ENCODE measurements around the gene KRT36.

KRT36 gene

DNA sequence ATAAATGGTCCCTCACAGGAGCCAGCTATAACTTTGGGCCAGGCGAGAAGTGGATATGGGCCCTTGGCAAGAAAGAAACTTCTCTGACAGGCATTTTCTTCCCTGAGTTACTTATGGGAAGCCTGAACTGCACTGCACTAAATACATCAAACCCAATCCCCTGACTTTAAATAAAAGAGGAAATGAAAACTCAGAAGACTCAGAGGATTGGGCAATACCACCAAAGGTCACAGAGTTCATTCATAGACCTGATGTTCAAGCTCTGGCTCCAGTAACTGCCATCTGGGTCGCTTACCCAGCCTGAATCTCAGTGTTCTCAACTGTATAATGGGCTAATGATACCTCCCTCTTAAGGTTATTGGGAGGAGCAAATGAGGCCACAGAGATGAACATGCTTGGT is 9.6 kb downstream of the KRT36 start:
- no peak for DNase-seq (ENCODE audit: low read depth in 2 of 3, low spot score in 2 of 3)

DNA sequence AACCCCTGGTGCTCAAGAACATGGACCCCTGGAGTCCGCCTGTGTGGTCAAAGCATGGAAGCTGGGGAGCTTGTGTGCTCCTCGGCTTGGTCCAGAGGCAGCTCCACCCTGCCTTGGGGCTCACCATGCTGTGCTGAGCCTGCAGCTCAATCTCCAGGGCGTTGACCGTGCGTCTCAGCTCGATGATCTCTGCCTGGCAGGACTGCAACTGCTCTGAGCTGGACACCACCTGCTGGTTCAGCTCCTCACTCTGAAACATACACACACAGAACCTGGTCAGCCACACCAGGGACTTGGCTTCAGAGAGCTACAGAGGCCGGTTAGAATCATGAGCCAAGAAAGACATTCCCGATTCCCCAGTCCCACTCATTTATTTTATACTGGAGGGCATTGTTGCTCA is 11.5 kb downstream of the KRT36 start:
- no peak for DNase-seq (ENCODE audit: low read depth in 2 of 3, low spot score in 2 of 3)

DNA sequence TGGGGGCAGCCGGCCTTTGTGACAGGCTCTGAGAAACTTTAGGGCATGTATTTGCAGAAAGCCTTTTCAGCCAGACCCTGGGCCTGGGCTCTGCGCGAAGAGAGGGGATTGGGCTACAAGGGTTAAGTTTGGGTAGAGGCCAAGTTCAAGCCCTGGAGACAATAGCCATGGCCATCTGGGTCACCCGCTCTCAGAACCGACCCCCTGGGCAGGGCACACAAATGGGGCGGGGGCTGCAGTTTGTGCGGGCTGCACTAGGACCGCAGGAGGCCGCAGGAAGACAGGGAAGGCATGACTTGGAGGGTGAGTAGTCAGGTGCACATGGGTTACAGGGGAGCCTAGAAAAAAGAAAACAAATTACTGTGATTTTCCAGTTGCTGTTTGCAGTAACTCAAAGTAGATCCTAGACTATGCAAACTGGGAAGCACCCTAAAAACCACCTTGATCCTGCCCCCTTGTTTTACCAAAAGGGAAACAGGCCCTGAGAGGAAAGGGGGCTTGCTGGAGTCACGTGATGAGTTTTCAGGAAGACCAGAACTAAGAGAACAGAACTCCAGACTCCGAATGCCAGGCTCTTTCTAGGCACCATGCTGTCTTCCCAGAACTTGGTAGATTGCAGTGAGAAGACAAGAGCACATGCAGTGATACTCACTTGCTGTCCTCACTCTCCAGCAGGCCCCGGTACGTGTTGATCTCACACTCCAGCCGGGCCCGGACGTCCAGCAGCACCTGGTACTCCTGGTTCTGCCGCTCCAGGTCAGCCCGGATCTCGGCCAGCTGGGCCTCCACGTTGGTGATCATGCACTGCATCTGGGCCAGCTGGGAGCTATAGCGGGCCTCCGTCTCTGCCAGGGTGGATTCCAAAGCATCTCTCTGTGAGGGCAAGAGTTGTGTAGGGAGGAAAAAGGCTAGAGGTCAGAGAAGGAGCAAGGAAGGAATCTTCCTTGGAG is 12.6 kb downstream of the KRT36 start:
- DNase-seq (ENCODE audit: low read depth in 2 of 3, low spot score in 2 of 3) = no peak

DNA sequence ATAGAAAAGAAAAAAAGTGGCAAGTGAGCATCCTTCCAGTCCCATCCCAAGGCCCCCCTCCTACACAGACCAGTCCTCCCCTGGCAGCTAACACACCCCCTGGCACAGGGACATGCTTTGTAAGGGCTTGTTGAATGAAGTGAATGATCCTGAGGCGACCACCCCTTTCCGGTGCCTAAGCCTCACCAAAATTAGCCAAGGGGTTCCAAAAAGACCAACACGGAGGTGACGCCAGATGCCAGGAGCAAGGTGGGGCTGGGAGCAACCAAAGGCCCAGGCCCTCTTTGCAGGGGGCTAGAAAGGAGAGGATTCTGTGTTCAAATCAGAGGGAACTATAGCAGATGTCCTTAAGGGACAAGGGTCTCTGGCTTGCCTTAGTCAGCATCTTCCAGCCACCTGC is 14.3 kb downstream of the KRT36 start:
- no peak for DNase-seq (ENCODE audit: low read depth in 2 of 3, low spot score in 2 of 3)

DNA sequence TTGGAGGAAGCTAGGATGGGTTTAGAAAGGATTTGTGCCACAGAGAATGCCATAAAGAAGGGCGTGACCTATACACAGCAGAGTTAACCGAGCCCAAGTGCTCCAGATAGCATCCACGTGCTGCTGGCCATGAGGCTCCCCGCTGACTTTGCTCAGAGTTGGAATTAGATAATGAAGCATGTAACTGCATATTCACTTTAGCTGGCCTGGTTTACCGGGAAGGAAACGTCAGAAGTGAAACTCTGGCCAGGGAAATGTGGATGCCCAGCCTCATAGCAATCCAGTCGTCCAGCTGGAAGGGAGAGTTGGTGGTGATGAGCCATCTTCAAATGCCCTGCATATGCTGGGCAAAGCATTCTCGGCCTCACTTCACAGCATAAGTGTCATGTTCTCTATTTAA is 14.8 kb downstream of the KRT36 start:
- no peak for DNase-seq (ENCODE audit: low read depth in 2 of 3, low spot score in 2 of 3)

DNA sequence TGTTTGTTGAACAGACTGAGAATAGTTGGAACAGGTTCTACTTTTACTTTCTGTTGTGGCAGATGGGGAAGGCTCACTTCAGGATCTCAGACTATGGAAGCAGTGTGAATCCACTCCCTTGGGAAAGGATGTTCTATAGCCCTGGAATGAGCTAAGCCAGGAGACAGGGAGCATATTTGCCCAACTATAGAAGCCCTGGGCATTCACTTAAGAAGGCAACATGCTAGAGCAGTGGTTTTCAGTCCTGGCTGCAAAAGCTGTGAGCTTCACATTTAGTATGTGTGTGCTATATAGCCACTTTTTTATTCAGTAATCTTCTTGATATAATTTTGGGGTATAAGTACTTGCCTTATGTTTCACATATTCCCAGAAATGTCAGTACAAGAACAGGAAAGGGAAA is 21.4 kb downstream of the KRT36 start:
- no peak for DNase-seq (ENCODE audit: low read depth in 2 of 3, low spot score in 2 of 3)

DNA sequence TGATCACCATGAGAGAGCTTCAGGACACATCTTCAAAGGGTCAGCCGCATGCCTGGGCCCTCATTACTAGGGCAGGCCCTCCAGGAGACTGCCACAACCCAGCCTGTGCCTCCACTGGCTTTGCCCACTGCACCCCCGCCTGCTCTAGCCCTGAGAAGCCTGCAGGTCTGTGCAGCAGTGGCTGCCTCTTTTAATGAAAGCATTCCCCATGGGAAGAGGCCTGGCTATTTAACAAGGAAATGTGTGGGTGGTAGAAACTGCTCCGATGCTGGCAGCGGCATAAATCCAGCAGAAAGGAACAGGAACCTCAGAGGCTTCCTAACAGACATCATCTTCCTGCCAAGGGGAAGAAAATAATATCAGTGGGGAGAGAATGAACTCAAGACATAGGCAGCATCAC is 22.1 kb downstream of the KRT36 start:
- no peak for DNase-seq (ENCODE audit: low read depth in 2 of 3, low spot score in 2 of 3)

DNA sequence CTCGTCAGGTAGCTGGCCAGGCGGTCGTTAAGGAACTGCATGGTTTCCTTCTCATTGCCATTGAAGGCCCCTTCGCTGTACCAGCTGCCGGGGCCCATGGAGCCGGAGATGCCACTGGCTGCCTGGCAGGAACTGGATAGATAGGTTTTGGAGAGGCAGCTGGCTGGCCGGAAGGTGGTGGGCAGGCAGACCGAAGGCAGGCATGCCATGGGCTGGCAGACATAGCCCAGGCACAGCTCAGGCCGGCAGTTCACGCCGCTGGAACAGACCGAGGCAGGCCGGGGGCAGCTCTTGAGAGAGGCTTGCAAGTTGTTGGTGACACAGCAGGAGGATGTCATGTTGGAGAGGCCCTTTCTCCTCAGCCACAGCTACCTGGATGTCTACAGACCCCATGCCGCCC is 22.7 kb downstream of the KRT36 start, which contains the start of gene KRT32:
Gene KRT32 (minus strand): TSS at position 399 of the 400 bp plus-strand sequence. CDS start 61 bp downstream, at position 338.
- no peak for DNase-seq (ENCODE audit: low read depth in 2 of 3, low spot score in 2 of 3)

DNA sequence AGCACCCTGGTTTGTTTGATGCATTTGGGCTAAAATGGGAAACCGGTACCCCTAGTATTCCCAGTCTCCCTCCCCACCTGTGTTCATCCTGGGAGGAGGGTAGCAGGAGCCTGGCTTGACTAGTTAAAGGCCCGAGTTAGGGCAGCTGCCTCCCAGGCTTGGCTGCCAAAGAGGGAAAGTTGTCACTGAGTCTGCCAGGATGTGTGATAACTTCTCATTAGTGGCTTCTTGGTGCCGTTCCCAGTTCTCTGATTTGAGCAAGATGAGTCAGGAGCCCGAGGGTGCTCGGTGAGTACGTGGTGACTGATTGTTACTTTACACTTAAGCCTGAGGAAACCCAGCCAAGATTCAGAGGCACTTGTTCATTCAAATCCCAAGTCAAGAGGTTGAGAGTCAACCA is 25.0 kb downstream of the KRT36 start:
- DNase-seq (ENCODE audit: low read depth in 2 of 3, low spot score in 2 of 3) = no peak

DNA sequence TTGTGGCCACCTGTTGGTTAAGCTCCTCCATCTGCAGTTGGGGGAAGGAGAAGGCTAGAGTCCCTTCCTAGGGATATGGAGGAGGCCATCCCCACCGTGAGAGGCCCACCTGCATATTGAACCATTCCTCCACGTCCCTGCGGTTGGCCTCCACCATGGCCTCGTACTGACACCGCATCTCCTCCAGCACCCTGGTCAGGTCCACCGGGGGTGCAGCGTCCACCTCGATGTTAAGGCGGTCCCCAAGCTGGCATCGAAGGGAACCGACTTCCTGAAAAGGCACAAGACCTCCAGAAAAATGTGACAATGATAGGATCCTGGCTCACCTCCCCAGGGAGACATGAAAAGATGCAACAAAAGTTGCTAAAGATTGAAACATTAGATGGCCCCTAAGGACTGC is 25.5 kb downstream of the KRT36 start:
- no peak for DNase-seq (ENCODE audit: low read depth in 2 of 3, low spot score in 2 of 3)

DNA sequence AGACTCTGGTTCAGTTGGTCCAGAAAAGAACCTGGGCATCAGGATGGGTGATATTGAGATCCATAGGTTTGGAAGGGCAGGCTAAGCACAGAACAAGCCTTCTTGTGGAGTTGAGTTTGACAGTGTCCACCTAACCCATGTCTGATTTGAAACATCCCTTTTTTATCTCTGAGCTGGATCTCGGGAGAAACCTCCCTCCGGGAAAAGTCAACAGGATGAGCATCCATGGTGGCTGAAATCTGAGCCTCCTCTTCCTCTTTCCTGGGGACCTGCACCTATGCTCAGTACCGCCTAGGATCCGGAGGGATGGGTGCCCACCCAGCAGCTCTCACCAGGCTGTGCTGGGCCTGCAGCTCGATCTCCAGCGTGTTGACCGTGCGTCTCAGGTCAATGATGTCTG is 26.0 kb downstream of the KRT36 start:
- DNase-seq (ENCODE audit: low read depth in 2 of 3, low spot score in 2 of 3) = no peak

DNA sequence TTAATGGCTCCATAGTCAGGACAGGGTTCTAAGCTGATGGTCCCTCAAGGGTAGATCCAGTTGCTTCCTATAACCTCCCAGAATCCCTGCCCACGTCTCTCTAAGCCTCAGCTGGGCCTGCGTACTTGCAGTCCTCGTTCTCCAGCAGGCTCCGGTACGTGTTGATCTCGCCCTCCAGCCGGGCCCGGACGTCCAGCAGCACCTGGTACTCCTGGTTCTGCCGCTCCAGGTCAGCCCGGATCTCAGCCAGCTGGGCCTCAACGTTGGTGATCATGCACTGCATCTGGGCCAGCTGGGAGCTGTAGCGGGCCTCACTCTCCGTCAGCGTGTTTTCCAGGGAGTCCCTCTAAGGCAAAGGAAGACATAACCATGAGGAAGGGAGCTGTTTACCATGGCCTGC is 27.0 kb downstream of the KRT36 start:
- no peak for DNase-seq (ENCODE audit: low read depth in 2 of 3, low spot score in 2 of 3)

DNA sequence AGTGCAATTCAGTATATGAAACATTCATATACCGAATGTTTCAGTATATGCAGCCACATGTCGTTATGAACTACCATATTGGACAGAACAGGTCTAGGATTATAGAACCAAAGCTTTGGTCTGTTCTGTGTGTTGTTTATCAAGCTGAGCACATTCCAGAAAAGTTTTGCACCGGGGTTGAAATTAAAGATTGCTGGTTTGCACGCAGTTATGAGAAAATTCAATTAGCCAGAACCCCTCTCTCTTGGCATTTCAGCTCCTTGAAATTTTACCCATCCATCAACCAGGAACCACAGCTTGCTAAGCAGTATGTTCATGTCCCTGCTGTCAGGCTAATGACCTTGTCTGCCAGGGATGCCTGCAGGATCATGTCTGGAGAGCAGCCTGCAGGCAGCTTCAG is 32.0 kb downstream of the KRT36 start:
- no peak for DNase-seq (ENCODE audit: low read depth in 2 of 3, low spot score in 2 of 3)

DNA sequence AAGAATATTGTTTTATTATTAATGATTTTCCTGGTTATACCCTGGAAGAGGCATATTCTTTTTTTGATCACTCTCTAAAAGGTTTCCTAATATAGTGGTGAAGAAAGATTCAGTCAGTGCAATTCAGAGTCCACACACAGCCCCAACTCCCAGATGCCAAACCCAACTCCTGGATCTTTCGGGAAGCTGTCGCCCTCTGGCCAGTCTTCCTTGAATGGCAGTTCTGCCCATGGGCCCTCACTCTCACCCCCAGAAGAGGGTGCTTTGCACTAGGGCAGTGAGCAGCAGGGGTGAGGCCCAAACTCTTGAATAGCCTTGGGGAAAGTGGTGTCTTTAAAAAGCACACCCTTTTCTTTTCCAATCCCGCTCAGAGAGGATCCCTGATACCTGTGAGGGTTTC is 33.5 kb downstream of the KRT36 start:
- DNase-seq (ENCODE audit: low read depth in 2 of 3, low spot score in 2 of 3) = no peak

DNA sequence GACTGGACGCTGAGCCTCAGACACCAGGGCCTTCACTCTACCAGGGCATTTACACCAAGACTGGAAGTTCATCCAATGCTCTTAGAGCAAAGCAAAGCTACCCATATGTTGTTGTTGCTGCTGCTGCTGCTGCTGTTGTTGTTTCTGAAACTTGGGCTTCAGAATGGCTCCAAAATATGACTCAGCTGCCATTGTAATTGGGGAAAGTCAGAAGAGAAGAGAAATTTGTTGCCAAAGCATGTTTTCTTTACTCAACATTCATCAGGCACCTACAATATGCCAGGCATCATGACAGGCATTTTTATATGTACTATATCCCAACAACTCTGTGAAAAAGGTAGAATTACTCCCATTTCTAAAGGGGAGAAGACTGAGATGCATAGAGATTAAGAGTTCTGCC is 34.5 kb downstream of the KRT36 start:
- no peak for DNase-seq (ENCODE audit: low read depth in 2 of 3, low spot score in 2 of 3)

DNA sequence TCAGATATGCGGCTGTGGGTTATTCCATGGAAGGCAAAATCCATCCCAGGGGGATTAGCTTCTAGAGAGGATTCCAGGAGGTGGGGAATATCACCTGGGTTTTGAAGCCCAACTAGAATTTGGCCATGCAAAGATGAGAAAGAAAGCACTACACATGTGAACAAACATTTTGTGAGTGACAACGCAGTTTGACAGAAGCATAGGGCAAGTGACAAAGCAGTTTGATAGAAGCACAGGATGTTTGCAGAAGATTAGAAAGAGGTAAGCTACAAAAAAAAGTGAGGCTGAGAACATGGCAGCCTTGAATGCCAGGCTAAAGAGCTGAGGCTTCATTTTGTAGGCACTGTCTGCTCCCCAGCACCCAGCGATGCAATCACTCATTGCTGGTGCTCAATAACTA is 36.6 kb downstream of the KRT36 start:
- DNase-seq (ENCODE audit: low read depth in 2 of 3, low spot score in 2 of 3) = no peak

DNA sequence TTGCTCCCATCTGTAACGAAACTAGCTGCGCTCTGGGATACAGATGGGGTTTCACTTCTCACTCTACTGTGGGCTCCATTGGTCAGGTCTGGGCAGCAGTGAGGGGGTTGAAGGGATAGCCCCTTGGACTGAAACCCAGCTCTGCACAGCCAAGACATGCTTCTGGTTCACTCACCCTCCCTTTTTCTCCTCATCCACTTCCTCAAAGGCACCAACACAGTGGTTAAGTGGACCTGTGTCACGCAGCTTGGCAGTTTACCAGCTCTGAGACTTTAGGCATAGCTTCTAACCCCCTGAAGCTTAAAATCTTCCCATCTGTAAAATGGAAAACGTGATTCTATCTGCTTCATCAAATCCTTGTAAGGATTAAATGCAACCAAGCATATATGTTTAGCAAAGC is 37.4 kb downstream of the KRT36 start:
- DNase-seq (ENCODE audit: low read depth in 2 of 3, low spot score in 2 of 3) = no peak

DNA sequence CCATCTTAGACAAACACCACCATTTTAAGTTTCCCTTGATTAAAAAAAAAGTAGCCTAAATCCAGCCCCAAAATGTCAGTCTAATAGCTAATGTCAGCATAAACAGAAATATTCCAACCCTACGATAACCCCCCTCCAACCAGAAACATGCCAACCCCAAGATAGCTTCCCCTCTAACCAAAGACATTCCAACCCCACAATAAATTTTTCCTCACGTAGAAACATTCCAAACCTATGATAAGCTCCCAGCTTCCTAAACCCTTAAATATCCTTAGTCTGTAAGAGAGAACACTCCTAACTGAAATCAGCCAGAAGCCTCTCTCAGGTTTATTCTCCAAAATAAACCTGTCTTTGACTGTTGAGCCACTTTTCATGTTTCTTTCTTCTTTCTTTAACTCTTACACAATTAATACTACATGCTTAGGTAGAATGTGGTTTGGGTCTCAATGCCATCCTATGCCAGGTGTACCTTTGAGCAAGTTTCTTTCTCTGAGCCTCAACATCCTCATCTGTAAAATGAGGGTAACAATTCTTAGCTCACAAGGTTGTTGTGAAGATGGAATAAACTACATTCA is 38.5 kb downstream of the KRT36 start:
- no peak for DNase-seq (ENCODE audit: low read depth in 2 of 3, low spot score in 2 of 3)

DNA sequence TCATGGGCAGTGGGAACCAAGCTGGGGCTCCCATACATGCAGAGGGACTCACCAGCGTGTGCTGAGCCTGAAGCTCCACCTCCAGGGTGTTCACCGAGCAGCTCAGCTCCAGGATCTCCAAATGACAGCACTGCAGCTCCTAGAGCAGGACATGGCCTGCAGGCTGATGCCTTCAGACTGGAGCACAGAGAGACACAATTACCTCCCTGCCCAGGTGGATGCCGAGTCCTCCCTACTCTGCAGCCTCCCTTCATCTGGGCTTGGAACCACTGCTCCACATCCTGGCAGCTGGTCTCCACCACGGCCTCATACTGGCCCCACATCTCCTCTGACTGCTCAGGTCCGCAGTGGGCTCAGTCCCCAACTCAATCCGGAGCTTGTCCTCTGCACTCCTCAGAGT is 40.7 kb downstream of the KRT36 start:
- DNase-seq (ENCODE audit: low read depth in 2 of 3, low spot score in 2 of 3) = no peak

DNA sequence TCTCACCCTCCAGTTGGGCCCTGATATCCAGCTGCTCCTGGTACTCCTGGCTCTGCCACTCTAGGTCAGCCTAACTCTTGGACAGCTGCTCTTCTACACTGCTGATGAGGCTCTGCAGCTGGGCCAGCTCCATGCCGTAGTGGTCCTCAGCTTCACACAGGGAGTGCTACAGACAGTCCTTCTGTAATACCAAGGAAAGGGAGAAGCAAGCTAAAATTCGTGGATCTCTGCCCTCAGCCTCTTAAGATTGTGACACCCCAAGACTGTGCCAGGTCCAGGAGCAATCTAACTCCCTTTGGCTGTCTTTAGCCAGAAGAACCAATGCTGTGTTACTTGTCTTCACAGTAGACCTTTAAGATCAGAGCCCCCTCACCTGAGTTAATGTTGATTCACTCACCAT is 41.2 kb downstream of the KRT36 start:
- no peak for DNase-seq (ENCODE audit: low read depth in 2 of 3, low spot score in 2 of 3)

DNA sequence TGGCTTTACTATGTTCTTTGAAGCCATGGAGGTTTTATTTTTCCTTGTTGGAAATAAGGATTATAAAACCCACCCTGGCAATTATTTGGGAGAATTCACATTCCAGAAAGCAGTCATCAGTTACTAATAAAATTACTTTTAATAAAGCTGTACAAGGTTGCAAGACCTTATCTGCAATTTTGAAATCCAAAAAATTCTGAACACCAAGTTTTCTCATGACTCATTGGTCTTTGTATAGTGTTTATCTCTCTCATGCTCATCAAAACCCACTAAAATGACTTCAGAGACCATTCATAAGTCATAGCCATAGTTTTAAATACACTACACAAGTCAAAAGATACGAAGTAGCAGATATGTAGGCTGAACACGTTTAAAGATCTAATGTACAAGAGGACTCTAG is 42.9 kb downstream of the KRT36 start:
- no peak for DNase-seq (ENCODE audit: low read depth in 2 of 3, low spot score in 2 of 3)

DNA sequence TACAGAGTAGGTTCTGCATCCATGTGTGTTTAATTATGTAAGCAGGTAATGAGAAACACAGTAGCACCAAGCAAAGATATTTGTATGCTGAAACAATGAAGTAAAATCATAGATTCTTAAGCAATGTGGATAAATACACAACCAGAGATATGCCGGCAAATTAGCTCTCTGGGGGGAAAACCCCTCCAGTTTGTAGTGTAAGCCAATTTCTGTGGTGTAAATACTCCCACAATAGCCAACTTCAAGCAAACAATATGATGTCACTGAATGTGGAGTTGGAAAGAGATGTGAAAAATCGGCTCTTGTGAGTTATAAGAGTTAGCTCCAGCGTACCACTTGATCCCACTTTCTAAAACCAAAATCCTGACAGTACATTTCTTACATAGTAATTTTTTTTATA is 45.1 kb downstream of the KRT36 start:
- DNase-seq (ENCODE audit: low read depth in 2 of 3, low spot score in 2 of 3) = no peak

DNA sequence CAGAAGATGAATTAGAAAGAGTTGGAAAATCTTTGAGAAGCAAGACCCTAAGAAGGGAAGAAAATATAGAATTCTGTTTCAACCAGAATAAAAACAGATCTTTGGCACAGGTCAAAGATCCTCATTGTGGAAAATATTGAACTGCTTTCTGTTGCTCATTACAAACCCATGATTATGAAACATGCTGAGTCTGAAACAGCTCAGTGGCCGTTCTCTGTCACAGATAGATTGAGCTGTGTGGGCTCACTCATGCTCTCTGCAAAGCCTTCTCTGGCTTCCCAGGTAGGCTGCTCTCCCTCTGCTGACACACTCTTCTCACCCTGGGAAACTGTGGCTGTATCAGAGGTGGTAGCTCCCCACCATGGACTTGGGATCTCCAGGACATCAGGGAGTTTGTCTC is 45.5 kb downstream of the KRT36 start:
- DNase-seq (ENCODE audit: low read depth in 2 of 3, low spot score in 2 of 3) = no peak

Data from activated CD8-positive, alpha-beta memory T cell treated with anti-CD3 and anti-CD28 coated beads for 48 hours (primary cell).